A549 (cell line): ENCODE measurements around the gene FGF18.

Experiments
- ZC3H11A ChIP-seq: fragments of 450-650 bp; IDR thresholded peaks from 2 replicates; pipeline ENCODE4 v1.6.1; 2014; ENCODE audit warnings: antibody characterized with exemption, mild to moderate bottlenecking
- TF ChIP-seq, protein P1 (sequence below): fragments of >200 bp; sonication (Bioruptor Twin); formaldehyde crosslinking; IDR thresholded peaks from 3 replicates; pipeline ENCODE4 v1.5.1; 2016

DNA sequence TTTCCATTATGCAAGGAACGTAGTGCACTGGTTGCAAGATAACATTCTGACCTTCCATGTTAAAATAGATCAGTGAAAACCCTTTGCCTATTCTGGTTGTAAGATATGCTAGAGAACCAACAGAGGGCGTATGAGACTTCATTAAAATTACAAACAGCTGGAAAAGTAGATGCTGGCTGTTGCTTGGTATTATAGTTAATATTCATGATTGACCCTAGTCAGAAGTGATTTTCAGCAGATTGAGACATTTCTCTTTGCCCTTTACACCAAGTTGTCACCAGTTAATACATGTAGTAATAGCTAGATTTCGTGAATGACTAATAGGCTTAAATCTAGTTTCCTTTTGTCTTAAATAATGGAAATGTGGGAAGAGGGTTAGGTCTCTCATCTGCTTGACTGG lies 13.8 kb upstream of the FGF18 start:
- TF ChIP-seq, protein P1, sequence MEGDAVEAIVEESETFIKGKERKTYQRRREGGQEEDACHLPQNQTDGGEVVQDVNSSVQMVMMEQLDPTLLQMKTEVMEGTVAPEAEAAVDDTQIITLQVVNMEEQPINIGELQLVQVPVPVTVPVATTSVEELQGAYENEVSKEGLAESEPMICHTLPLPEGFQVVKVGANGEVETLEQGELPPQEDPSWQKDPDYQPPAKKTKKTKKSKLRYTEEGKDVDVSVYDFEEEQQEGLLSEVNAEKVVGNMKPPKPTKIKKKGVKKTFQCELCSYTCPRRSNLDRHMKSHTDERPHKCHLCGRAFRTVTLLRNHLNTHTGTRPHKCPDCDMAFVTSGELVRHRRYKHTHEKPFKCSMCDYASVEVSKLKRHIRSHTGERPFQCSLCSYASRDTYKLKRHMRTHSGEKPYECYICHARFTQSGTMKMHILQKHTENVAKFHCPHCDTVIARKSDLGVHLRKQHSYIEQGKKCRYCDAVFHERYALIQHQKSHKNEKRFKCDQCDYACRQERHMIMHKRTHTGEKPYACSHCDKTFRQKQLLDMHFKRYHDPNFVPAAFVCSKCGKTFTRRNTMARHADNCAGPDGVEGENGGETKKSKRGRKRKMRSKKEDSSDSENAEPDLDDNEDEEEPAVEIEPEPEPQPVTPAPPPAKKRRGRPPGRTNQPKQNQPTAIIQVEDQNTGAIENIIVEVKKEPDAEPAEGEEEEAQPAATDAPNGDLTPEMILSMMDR, result peak; percentile 46
- no peak for TF ChIP-seq ZC3H11A
